8988T (cell line): Measurements from ENCODE around the gene CDH13.

Experiments
- DNase-seq: peaks from one replicate; pipeline ENCODE4 v3.0.0; 2011

Gene CDH13

DNA sequence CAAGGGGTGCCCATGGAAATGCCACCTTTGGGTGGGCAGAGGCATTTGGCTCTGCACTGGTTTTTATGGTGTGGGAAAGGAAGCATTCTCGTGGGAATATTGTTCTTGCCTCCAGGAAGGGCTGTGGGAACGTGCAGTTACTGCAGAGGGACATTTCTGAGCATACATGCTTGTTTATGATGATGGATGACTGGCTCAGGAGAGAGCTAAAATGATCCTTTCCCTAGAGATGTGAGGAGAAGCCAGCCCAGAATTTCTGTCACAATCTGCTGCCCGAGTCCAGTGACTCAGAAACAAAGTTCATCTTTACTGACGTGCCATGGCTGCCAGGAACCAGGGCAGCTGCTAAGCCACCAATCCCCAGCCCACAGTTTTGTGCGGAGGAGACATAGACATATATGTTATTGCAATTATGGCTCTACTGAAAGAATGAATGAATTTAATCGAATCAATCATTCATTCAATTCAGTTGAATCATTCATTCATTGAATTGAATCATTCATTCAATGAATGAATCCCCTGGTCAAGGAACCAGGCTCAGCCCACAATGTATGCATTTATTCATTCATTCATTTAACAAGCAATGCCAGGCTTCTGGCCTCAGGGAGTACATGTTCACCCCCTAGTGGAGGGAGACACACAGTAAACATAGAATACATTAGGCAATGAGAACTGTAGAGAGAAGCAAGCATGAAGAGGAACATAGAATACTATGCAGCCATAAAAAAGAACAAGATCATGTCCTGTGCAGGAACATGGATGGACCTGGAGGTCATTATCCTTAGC lies 766.6 kb downstream of the CDH13 start:
- no peak for DNase-seq

GRCh38 chr16:83397601-83398291 lies 771.0 kb downstream of the CDH13 start:
- no peak for DNase-seq

DNA sequence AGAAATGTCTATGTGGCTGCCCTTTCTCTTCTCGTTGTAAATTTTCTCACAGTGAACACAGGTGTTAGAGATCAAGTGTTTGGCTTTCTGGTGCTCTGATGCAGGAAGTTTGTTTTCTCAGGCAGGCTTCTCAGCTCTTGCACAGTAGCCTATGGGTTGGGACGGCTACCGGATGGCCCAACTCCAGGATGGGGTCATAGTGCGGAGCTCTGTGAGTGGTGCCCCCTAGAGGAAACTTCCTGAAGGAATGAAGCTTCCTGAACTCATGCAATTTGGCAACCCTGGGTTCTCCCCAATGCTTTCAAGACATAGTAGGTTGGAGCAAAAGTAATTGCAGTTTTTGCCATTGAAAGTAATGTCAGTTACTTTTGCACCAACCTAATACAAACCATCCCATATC lies 773.5 kb downstream of the CDH13 start:
- DNase-seq: no peak

GRCh38 chr16:83402160-83402814 lies 775.5 kb downstream of the CDH13 start:
- no peak for DNase-seq

- DNase-seq: no peak
These were observed 776.2 kb downstream of the CDH13 start for GRCh38 chr16:83402967-83403366.

DNA sequence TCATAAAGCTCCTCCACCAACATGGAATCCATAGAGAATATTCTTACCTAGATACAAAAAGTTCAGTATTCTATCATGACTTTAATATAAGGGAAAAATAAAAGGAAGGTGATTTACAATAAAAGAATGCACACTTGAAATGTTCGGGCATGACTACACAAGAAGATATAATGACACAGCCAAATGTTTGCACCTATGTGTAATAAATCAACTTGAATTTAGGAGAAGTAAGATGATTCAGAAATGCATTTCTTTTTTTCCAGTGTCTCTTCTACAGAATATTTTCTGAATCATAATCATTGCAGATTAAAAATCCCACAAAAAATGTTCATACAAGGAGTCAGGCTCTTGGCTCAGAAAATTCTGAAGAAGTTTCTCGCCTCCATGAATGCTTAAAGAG lies 777.0 kb downstream of the CDH13 start:
- DNase-seq: no peak

DNA sequence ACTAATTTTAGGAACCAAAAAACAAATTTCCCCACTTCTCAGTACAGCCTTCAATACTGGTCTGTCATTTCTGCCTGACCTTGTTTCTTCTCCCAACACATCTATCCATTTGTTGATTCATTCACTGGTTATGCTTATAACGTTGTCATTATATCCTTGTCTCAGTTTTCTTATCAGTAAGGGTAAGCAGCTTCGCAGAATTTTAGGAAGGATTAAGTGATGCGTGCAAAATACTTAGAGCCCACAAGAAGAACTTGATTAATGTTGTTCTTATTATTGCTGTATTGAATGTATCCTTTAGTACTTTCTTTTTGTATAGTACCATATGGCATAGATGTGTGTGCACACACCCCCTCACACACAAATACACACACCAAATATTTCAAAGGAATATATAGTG lies 777.5 kb downstream of the CDH13 start:
- DNase-seq: no peak

- no peak for DNase-seq
These were observed 781.2 kb downstream of the CDH13 start for GRCh38 chr16:83407928-83408327.

DNA sequence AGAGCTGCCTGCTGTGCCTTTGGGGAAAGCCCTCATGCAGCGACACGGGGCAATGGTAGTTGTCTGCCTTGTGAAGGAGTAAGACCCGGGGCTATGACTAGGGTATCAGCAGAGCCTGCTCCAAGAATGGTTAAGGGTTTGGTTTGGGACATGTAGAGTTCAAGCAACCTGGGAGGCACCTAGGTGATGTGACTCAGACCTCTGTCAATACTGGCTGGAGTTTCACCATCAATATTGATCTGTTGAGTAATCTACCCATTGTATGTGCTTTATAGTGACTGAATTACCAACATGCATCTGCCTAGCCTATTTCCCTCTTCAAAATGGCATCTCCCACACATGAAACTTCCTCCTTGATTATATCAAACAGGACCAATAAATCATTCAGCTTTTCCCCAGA lies 782.6 kb downstream of the CDH13 start:
- DNase-seq: no peak

DNA sequence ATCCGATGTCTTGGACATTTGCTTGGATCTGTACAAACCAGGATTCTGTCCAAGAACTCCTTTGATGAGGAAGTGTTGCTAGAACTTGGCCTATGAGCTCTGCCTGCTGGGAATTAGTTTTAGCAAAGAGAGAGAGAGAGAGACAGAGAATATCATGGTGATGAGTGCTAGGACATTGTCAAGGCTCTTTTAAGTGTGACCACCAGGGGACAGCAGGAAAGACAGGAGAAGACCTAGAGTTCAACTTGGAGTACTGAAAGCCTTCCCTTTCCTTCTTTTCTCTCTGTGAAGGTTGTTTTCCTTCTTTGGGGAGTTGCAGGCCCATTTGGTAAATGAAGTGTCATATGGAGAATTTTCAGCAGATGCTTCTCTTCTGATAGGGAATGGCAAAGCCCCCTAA lies 791.8 kb downstream of the CDH13 start:
- DNase-seq: no peak

- DNase-seq: no peak
These were observed 793.5 kb downstream of the CDH13 start for GRCh38 chr16:83420206-83420760.

- no peak for DNase-seq
These were observed 806.4 kb downstream of the CDH13 start for GRCh38 chr16:83433201-83433600.

GRCh38 chr16:83437036-83437435 lies 810.3 kb downstream of the CDH13 start:
- no peak for DNase-seq

- no peak for DNase-seq
These were observed 811.6 kb downstream of the CDH13 start for GRCh38 chr16:83438326-83438725.

GRCh38 chr16:83439412-83439811 lies 812.6 kb downstream of the CDH13 start:
- no peak for DNase-seq

DNA sequence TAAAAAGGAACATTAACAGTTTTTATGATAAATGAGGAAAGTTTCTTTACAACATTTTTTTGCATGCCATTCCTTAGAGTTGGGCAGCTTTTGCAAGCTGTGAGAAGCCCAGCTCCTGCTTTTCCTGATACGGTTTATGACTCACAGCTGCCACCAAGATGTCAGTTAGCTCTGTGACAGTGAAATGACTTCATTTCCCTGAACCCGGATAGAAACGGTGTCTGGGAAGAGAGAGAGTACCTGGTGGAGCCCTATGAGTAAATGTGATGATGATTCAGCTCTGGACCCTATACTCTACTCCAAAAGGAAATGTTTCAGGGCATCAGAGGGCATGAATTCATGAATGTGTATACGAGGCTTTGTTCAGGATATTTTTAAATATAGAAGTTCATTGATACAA lies 814.7 kb downstream of the CDH13 start:
- DNase-seq: no peak

GRCh38 chr16:83443972-83444371 lies 817.2 kb downstream of the CDH13 start:
- no peak for DNase-seq

GRCh38 chr16:83447560-83447959 lies 820.8 kb downstream of the CDH13 start:
- no peak for DNase-seq

- no peak for DNase-seq
These were observed 823.1 kb downstream of the CDH13 start for GRCh38 chr16:83449861-83450260.

DNA sequence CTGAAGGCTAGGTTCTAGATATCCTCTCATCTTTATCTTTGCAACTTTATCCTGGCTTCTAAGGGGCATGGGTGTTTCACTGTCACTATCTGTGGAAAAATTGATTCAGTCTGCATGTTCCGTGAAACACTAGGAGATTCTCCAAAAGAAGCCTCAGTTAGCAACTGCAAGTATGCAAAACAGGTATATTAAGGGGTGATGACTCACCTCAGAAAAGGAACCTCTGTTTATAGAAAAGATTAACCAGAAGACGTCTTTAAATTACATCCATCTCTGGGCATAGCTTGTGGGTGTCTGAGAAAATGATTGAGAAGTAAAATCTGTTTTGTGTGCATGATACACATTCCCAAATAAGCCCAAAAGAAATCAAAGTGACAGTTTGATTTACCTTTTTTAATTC lies 827.2 kb downstream of the CDH13 start:
- DNase-seq: no peak

- no peak for DNase-seq
These were observed 828.9 kb downstream of the CDH13 start for GRCh38 chr16:83455716-83456115.

DNA sequence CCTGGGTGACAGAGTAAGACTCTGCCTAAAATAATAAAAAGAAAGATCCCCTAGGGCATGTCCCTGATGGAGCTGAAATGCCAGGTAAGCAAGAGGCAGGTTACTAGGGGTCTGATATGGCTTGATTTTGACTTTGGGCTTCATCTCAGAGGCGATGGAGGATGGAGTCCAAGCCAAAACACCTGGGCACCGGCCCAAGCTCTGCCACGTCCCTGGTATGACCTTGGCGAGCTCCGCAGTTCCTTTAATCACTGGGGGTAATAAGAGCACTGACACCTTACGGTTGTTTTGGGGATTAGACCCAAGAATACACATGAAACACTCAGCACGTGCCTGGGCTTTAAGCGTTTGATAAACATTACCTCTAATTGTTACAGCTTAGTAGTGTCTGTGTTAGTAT lies 830.2 kb downstream of the CDH13 start:
- no peak for DNase-seq

DNA sequence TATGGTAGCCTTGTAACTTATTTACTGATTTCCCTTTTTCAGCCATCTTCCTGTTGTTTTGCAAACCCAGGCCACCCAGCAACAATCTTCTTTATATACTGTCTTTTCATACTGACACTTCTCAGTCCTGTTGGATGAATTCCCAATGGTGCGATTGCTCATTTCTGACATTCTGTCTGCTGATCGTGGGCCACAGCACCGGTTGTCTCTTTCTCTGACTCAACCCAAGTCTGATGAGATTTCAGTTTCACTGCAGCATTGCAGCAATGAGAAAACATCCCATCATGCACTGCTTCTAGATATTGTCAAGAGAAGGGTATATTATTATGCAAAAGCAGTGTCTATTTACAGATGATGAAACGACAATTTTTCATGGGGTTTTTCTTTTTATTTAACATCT lies 831.8 kb downstream of the CDH13 start:
- DNase-seq: no peak

DNA sequence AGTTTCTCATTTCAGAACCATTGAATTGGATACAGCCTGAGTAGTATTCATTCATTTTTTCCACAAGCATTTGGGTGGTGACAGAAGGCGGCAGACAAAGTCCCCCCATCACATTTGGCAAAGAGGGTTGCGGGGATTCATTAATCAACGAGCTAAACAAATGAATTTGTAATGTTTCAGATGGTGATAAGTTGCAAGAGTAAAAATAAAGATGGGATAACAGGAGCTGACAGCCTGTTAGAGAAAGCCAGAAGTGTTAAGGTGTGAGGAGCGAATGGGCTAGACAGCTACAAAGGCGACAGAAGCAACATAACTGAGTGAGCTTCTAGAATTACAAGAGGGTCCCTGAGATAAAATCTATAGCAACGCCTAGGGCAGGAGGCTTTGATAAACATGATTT lies 838.2 kb downstream of the CDH13 start:
- DNase-seq: no peak
